Upper lobe of left lung (tissue), 4 donors: ENCODE measurements around the gene LYRM1.

ENCODE experiments used
- CTCF ChIP-seq, 6 experiments: fragments of 450-650 bp in 4 of 6; fragments of 200-600 bp in 2 of 6; sonication (generic) in 2 of 6; IDR thresholded peaks; one replicate each; pipeline ENCODE4 v1.5.1; 2016 to 2019; ENCODE audit warnings: antibody characterized with exemption in 6 of 6
- POLR2A ChIP-seq, 4 donors: fragments of 450-650 bp; IDR thresholded peaks; one replicate each; pipeline ENCODE4 v1.5.1; 2016 to 2017; ENCODE audit warnings: antibody characterized with exemption in 4 of 4, mild to moderate bottlenecking in 2 of 4
- POLR2AphosphoS5 ChIP-seq, 2 donors: sonication (generic); formaldehyde crosslinking; IDR thresholded peaks; one replicate each; pipeline ENCODE4 v1.5.1; 2017; ENCODE audit warnings: antibody characterized with exemption in 2 of 2

GRCh38 chr16:20867585-20867984 is 33.0 kb upstream of the LYRM1 start:
- TF ChIP-seq CTCF (IDR thresholded peaks at IDR 0.05) (no peak), POLR2A (IDR thresholded peaks at IDR 0.05) (no peak), POLR2AphosphoS5 (IDR thresholded peaks at IDR 0.05) (no peak)
